HepG2 (cell line): ENCODE data around the gene THRSP. TPM values are rescaled to one million over a fixed set of nuclear protein-coding genes. Genes with fewer than 3 reads are reported as not detected.
A peak's percentile ranks its signal among the peaks of the same experiment; 100 is the strongest.

ENCODE experiments used
- BORCS8-MEF2B ChIP-seq: sonication (generic); formaldehyde crosslinking; IDR thresholded peaks from 2 replicates; pipeline ENCODE4 v1.8.0; 2022; ENCODE audit warnings: mild to moderate bottlenecking, missing genetic modification reagents
- CERS6 ChIP-seq: sonication (generic); formaldehyde crosslinking; IDR thresholded peaks from 2 replicates; pipeline ENCODE4 v1.5.0; 2020; ENCODE audit warnings: missing genetic modification reagents
- DNMT1 ChIP-seq: sonication (generic); formaldehyde crosslinking; IDR thresholded peaks from 2 replicates; pipeline ENCODE4 v1.5.1; 2020; ENCODE audit warnings: mild to moderate bottlenecking, missing genetic modification reagents
- ELF3 ChIP-seq: IDR thresholded peaks from 2 replicates; pipeline ENCODE4 v1.6.1; 2016; ENCODE audit warnings: missing genetic modification reagents, missing compliant biosample characterization
- ETV5 ChIP-seq: IDR thresholded peaks from 2 replicates; pipeline ENCODE4 v1.6.1; 2018; ENCODE audit warnings: missing biosample characterization, missing genetic modification reagents, inconsistent platforms, borderline replicate concordance
- FOXP1 ChIP-seq, 2 experiments: fragments of 450-650 bp in 1 of 2; IDR thresholded peaks; 2 replicates each; pipeline ENCODE4 v1.6.1; 2017 to 2018; ENCODE audit warnings: antibody characterized with exemption in 1 of 2
- GATAD2A ChIP-seq: IDR thresholded peaks from 2 replicates; pipeline ENCODE4 v1.6.1; 2016
- HNF1B ChIP-seq: sonication (generic); formaldehyde crosslinking; IDR thresholded peaks from 2 replicates; pipeline ENCODE4 v1.5.1; 2020; ENCODE audit warnings: mild to moderate bottlenecking, moderate library complexity, missing genetic modification reagents
- LRRFIP1 ChIP-seq: sonication (generic); formaldehyde crosslinking; conservative IDR thresholded peaks from 2 replicates; pipeline ENCODE4 v1.4.0; 2020; ENCODE audit warnings: missing genetic modification reagents
- MZF1 ChIP-seq: sonication (generic); formaldehyde crosslinking; IDR thresholded peaks from 2 replicates; pipeline ENCODE4 v1.8.1; 2023; ENCODE audit warnings: mild to moderate bottlenecking, missing genetic modification reagents, borderline replicate concordance
- PTBP1 ChIP-seq: fragments of 200-400 bp; formaldehyde crosslinking; IDR thresholded peaks from 2 replicates; pipeline ENCODE4 v1.6.1; 2018; ENCODE audit warnings: low read length, low read depth; ENCODE audit not compliant: poor library complexity, severe bottlenecking
- RAD21 ChIP-seq: fragments of 450-650 bp; formaldehyde crosslinking; IDR thresholded peaks from 2 replicates; pipeline ENCODE4 v1.5.0; 2020; ENCODE audit warnings: mild to moderate bottlenecking
- RARG ChIP-seq: sonication (generic); formaldehyde crosslinking; IDR thresholded peaks from 2 replicates; pipeline ENCODE4 v1.4.0; 2020; ENCODE audit warnings: low read depth, mild to moderate bottlenecking, missing genetic modification reagents
- RFX3 ChIP-seq: IDR thresholded peaks from 2 replicates; pipeline ENCODE4 v1.6.1; 2016; ENCODE audit warnings: missing biosample characterization, missing genetic modification reagents
- ZFAT ChIP-seq: sonication (generic); formaldehyde crosslinking; conservative IDR thresholded peaks from 2 replicates; pipeline ENCODE4 v1.8.1; 2023; ENCODE audit warnings: missing genetic modification reagents, inconsistent platforms
- ZNF282 ChIP-seq: fragments of 450-650 bp; IDR thresholded peaks from 2 replicates; pipeline ENCODE4 v1.6.1; 2018; ENCODE audit not compliant: partially characterized antibody
- ZNF34 ChIP-seq: sonication (generic); formaldehyde crosslinking; IDR thresholded peaks from 2 replicates; pipeline ENCODE4 v1.4.0; 2020; ENCODE audit warnings: mild to moderate bottlenecking, missing genetic modification reagents, borderline replicate concordance
- ZNF496 ChIP-seq: sonication (generic); formaldehyde crosslinking; IDR thresholded peaks from 2 replicates; pipeline ENCODE4 v1.8.1; 2023; ENCODE audit warnings: mild to moderate bottlenecking, moderate library complexity, missing genetic modification reagents; ENCODE audit not compliant: insufficient replicate concordance
- ZNF713 ChIP-seq: sonication (generic); formaldehyde crosslinking; IDR thresholded peaks from 2 replicates; pipeline ENCODE4 v1.4.0; 2020; ENCODE audit warnings: mild to moderate bottlenecking, missing genetic modification reagents
- ZNF747 ChIP-seq: sonication (generic); formaldehyde crosslinking; IDR thresholded peaks from 2 replicates; pipeline ENCODE4 v1.8.1; 2023; ENCODE audit warnings: missing genetic modification reagents, mild to moderate bottlenecking, borderline replicate concordance
- ZNF782 ChIP-seq: sonication (generic); formaldehyde crosslinking; IDR thresholded peaks from 2 replicates; pipeline ENCODE4 v1.4.0; 2020; ENCODE audit warnings: missing genetic modification reagents, mild to moderate bottlenecking, borderline replicate concordance
- ZNF839 ChIP-seq: sonication (generic); formaldehyde crosslinking; IDR thresholded peaks from 2 replicates; pipeline ENCODE4 v1.4.0; 2020; ENCODE audit warnings: missing genetic modification reagents, mild to moderate bottlenecking, borderline replicate concordance
- ZSCAN20 ChIP-seq: sonication (generic); formaldehyde crosslinking; IDR thresholded peaks from 2 replicates; pipeline ENCODE4 v1.4.0; 2020; ENCODE audit warnings: missing genetic modification reagents, mild to moderate bottlenecking, borderline replicate concordance
- ZSCAN25 ChIP-seq: sonication (generic); formaldehyde crosslinking; IDR thresholded peaks from 2 replicates; pipeline ENCODE4 v1.8.0; 2022; ENCODE audit warnings: mild to moderate bottlenecking, missing genetic modification reagents
- ZUFSP ChIP-seq: sonication (generic); formaldehyde crosslinking; IDR thresholded peaks from 2 replicates; pipeline ENCODE4 v1.9.0; 2021; ENCODE audit warnings: missing genetic modification reagents, mild to moderate bottlenecking, borderline replicate concordance
- polyA plus RNA-seq, 8 experiments: library from polyadenylated mRNA; depleted of rRNA in 3 of 8; stranded (reverse) in 7 of 8; unstranded in 1 of 8; fragments of >200 nt; fragmentation: Illumina TruSeq in 4 of 8; extraction: Trizol in 4 of 8; gene quantifications; 2 replicates each; pipeline versions ENCODE4 v1.2.1 to v1.2.3, GENCODE V29; 2011 to 2016; ENCODE audit warnings: low read depth in 4 of 8, missing spikeins in 1 of 8, mixed read lengths in 1 of 8; ENCODE audit not compliant: insufficient read depth in 1 of 8
- total RNA-seq, 5 experiments: library from RNA; depleted of rRNA; stranded (reverse); fragments of >200 nt; fragmentation: Illumina TruSeq; extraction: Trizol; gene quantifications; 2 replicates each; pipeline ENCODE4 v1.2.3, GENCODE V29; 2016; ENCODE audit warnings: low read depth in 1 of 5

Gene THRSP
- total and polyA plus RNA-seq, 2 of the 13 experiments (the other 11 are each of a cell fraction or from before 2014, with no cell fraction given), result 0.13 to 0.58 TPM

- TF ChIP-seq ZNF282 (no peak), PTBP1 (no peak), DNMT1 (no peak), FOXP1 (IDR thresholded peaks at IDR 0.05) (no peak), FOXP1 (CRISPR knock-in tag; IDR thresholded peaks at IDR 0.05) (peak; percentile 38; the same call in 1 of the 2 replicates), BORCS8-MEF2B (no peak), ZNF34 (no peak), ZNF782 (no peak), ZSCAN20 (CRISPR knock-in tag) (no peak), ZUFSP (no peak), ELF3 (peak; percentile 36; the same call in 1 of the 2 replicates), MZF1 (CRISPR knock-in tag) (no peak), RFX3 (no peak), RAD21 (no peak), ZSCAN25 (CRISPR knock-in tag) (peak; percentile 34; the same call in 1 of the 2 replicates), ZNF713 (CRISPR knock-in tag) (no peak), ZFAT (CRISPR knock-in tag) (no peak), HNF1B (no peak), GATAD2A (CRISPR knock-in tag) (peak; percentile 35; the same call in 1 of the 2 replicates), ZNF747 (no peak), ETV5 (CRISPR knock-in tag) (peak; percentile 56; the same call in 1 of the 2 replicates), ZNF496 (CRISPR knock-in tag) (no peak), CERS6 (CRISPR knock-in tag) (no peak), LRRFIP1 (no peak), ZNF839 (CRISPR knock-in tag) (no peak), RARG (CRISPR knock-in tag) (no peak)
Observed at GRCh38 chr11:78038697-78039313, 24.9 kb upstream of the THRSP start (continued).
